Stimulated activated naive CD8-positive, alpha-beta T cell treated with anti-CD3 and anti-CD28 coated beads, Interleukin-15, amount 100 ng/mL, for 72 hours (primary cell): ENCODE data around the gene RAB21.
"Not testable (repeated sequence)": the region's sequence is repeated elsewhere in the genome, so short reads cannot be mapped to it uniquely, and the experiment has no call there.

Experiments used
- ATAC-seq: fragments of 150-1000 bp; cut with Tn5 transposase; 2 replicates; pipeline ENCODE4 v1.10.0; 2021; ENCODE audit warnings: mild to moderate bottlenecking, moderate library complexity
- DNase-seq, 2 donors: peaks; one replicate each; pipeline ENCODE4 v3.0.0; 2021 to 2022
- H3K27ac Mint-ChIP-seq, 2 donors: one replicate each; pipeline ENCODE4 v1.8.0; 2022; ENCODE audit warnings: mild to moderate bottlenecking in 2 of 2, mixed read lengths in 2 of 2, moderate library complexity in 2 of 2
- H3K27me3 Mint-ChIP-seq: one replicate; pipeline ENCODE4 v1.8.0; 2022; ENCODE audit warnings: mixed read lengths
- H3K4me1 Mint-ChIP-seq: one replicate; pipeline ENCODE4 v1.8.0; 2022; ENCODE audit warnings: mild to moderate bottlenecking, mixed read lengths
- H3K4me3 Mint-ChIP-seq, 2 donors: one replicate each; pipeline ENCODE4 v1.8.0; 2022; ENCODE audit warnings: mild to moderate bottlenecking in 2 of 2, mixed read lengths in 2 of 2, moderate library complexity in 1 of 2
- H3K9me3 Mint-ChIP-seq, 2 donors: one replicate each; pipeline ENCODE4 v1.8.0; 2022; ENCODE audit warnings: mixed read lengths in 2 of 2

The RAB21 gene

DNA sequence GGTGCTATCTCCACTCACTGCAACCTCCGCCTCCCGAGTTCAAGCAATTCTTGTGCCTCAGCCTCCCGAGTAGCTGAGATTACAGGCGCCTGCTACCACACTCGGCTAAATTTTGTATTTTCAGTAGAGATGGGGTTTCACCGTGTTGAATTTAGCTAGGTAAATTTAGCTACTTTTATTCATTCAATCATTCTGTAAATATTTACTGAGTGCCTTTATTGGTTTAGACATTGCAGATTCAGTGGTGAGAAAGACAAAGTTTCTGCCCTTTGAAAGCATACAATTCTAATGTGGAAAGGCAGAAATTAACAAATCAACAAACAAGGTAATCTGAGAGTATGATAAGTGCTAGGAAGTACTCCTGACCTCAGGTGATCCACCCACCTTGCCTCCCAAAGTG is 60.6 kb downstream of the RAB21 start:
- H3K4me3 Mint-ChIP-seq, H3K9me3 Mint-ChIP-seq, DNase-seq, ATAC-seq, H3K27ac Mint-ChIP-seq, H3K4me1 Mint-ChIP-seq: not testable (repeated sequence)
- peaks cover 16% of the 10 kb centered on the region for H3K27me3 Mint-ChIP-seq

DNA sequence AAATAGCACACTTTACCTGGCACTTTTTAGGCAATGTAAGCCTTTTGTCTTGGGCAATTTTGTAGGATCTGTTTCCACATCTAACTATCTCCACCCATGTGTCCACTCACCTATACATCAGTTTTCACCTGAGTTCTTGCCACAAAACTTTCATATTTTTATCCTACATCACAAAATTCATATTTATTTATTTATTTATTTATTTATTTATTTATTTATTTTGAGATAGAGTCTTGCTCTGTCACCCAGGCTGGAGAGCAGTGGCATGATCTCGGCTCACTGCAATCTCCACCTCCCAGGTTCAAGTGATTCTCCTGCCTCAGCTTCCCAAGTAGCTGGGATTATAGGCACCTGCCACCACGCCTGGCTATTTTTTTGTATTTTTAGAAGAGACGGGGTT is 67.4 kb downstream of the RAB21 start:
- DNase-seq, H3K4me3 Mint-ChIP-seq, H3K27ac Mint-ChIP-seq, H3K4me1 Mint-ChIP-seq, H3K9me3 Mint-ChIP-seq, H3K27me3 Mint-ChIP-seq, ATAC-seq: not testable (repeated sequence)

DNA sequence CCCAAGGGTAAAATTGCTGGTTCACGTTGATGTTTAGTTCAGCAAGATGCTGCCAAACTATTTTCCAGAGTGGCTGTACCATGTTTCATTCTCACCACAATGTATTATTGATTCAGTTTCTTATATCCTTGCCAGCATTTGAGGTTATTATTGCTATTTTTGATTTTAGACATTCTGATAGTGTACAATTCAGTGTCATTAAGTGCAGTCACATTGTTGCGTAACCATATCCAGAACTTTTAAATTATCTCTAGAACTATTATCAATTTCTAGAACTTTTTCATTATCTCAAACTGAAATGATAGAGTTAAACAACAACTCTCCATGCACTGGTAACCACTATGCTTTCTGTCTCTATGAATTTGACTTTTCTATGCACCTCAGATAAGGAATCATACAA is 74.2 kb downstream of the RAB21 start:
- no peaks in the 10 kb centered on the region for H3K4me1 Mint-ChIP-seq
- no peak overlapping the region for H3K4me3 Mint-ChIP-seq
- no peak for DNase-seq
- ATAC-seq, result no peak
- peaks cover 18% of the 10 kb centered on the region for H3K27me3 Mint-ChIP-seq
- no peaks in the 10 kb centered on the region for H3K9me3 Mint-ChIP-seq
- no peak overlapping the region for H3K27ac Mint-ChIP-seq

DNA sequence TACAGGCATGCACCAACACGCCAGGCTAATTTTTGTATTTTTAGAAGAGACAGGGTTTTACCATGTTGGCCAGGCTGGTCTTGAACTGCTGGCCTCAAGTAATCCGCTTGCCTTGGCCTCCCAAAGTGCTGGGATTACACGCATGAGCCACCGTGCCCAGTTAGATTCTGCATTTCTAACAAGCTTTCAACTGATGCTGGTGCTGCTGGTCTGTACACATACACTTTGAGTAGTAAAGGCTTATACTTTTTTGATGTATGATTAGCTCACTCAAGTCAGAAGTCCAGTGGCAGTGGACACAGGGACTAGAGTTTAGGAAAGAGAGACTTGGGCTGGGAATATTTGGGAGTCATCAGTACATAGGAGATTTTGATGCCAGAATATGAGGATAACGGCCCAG is 82.7 kb downstream of the RAB21 start:
- no peak overlapping the region for H3K4me3 Mint-ChIP-seq
- no peaks in the 10 kb centered on the region for H3K27me3 Mint-ChIP-seq
- DNase-seq (no peak), ATAC-seq (no peak)
- peaks cover 27% of the 10 kb centered on the region for H3K4me1 Mint-ChIP-seq
- peak overlapping the region in 1 of 2 donors; percentile 81 for H3K27ac Mint-ChIP-seq
- H3K9me3 Mint-ChIP-seq, result no peaks in the 10 kb centered on the region

DNA sequence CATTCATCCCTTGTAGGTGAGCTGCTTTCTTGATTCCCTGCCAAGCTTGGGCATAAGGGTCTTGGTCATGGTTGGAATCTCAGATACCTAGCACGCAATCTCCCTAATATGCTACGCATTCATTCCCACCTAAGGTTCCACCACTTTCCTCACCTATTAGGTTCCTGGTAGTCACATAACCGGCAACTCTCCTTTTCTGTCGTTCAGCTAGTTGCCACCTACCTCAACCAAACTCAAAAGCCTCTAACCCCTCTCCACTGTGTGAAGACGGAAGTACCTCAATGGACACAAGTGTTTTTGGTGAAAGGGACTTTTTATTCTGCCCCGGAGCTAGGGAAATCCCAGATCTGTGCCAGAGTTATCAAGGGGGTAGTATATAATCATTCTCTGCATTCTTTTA is 83.6 kb downstream of the RAB21 start:
- Mint-ChIP-seq H3K27me3 (no peaks in the 10 kb centered on the region), H3K4me1 (peaks cover 34% of the 10 kb centered on the region), H3K9me3 (no peaks in the 10 kb centered on the region), H3K27ac (no peak overlapping the region), H3K4me3 (peak overlapping the region; percentile 38)
- DNase-seq (no peak), ATAC-seq (no peak)

DNA sequence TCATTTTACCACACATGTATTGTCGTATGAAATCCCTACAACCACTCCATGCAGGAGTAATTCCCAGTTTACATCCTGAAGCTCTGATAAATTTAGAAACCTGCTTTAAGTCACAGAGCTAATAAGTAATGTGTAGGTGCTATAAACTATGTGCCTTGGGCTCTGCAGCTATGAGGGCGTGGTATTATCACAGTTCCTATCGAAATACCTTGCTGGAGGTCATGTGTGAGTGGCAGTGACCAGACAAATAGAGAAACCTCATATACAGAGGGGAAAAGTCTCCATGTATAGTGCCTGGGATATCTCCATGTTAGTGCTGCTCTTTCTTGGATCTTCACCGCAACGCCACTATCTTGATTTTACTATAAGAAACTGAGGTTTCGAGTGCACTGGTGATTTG is 84.0 kb downstream of the RAB21 start:
- peaks cover 34% of the 10 kb centered on the region for H3K4me1 Mint-ChIP-seq
- H3K27ac Mint-ChIP-seq, result peak overlapping the region; percentile 93 to 99
- H3K27me3 Mint-ChIP-seq, result no peaks in the 10 kb centered on the region
- H3K4me3 Mint-ChIP-seq, result peak overlapping the region; percentile 89 to 94
- H3K9me3 Mint-ChIP-seq, result no peaks in the 10 kb centered on the region
- DNase-seq, result no peak
- ATAC-seq, result no peak

DNA sequence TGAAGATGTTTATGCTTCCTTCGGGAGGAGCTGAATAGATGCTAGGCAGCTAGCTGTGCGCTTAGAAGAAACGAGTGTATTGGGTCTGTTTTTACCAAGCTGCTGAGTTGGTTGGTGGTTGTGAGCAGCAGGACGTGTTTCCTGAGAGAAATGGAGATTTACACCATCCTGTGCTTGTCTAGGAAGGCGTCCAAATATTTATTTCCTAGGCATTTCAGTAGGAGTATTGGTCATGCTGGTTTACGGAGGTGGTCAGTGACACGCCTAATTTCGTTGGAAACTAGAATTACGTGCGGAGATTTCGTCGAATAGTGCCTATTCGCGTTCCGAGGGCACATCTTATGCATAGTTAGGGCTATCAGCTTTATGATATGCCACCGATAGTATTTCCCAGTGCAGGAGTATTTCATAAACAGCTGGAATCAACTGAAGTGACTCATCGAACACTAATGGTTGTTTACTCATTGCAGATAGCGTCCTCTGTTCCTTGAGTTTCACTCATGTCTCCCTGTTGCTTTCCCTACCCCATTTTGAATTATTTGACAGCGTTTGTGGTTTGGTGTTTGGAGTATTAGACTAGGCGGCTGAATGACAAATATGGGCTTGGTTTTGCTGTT is 85.7 kb downstream of the RAB21 start:
- DNase-seq (peak; percentile 26 to 35), ATAC-seq (peak; percentile 50)
- peak overlapping the region; percentile 89 to 94 for H3K4me3 Mint-ChIP-seq
- no peaks in the 10 kb centered on the region for H3K9me3 Mint-ChIP-seq
- no peaks in the 10 kb centered on the region for H3K27me3 Mint-ChIP-seq
- peaks cover 34% of the 10 kb centered on the region for H3K4me1 Mint-ChIP-seq
- H3K27ac Mint-ChIP-seq, result peak overlapping the region; percentile 93 to 99

DNA sequence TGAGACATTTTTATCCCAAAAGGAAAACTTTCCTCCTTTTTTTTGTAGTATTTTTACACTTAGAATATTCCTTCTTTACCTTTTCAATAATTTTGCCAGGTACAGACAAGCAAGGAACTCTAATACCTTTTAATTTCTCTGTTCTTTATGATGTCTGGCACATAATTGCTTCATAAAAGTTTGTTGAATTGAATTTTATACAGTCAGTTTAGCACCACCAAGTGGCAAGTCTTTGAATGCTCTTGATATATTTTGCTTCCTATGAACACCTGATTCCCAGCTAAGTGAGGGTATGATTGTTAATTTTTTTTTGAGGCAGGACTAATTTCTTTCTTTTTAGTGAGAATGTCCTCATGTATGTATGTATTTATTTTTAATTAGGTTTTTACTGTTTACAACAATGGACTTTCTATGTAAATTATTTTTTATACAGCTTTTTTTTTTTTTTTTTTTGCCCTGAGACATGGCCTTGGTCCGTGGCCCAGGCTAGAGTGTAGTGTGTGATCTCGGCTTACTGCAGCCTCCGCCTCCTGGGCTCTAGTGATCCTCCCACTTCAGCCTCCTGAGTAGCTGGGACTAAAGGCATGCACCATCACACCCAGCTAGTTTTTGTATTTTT is 91.8 kb downstream of the RAB21 start:
- no peak overlapping the region for H3K4me3 Mint-ChIP-seq
- H3K27ac Mint-ChIP-seq, result no peak overlapping the region
- H3K9me3 Mint-ChIP-seq, result no peaks in the 10 kb centered on the region
- H3K27me3 Mint-ChIP-seq, result no peaks in the 10 kb centered on the region
- ATAC-seq (no peak), DNase-seq (no peak)
- peaks cover 22% of the 10 kb centered on the region for H3K4me1 Mint-ChIP-seq

DNA sequence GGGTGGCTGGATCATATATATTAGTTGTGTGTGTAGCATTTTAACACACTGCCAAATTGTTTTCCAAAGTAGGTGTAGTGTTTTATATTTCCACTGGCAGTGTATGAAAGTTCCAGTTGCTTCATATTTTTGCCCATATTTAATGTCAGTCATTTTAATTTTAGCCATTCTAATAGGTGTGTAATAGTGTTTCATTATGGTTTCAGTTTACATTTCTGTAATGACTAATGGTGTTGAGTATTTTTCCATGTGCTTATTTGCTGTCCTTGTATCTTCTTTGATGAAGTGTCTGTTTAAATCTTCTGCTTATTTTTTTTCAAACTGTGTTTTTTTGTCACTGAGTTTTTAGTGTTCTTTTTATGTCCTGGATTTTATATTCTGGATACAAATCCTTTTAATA is 93.5 kb downstream of the RAB21 start:
- Mint-ChIP-seq H3K4me3 (peak overlapping the region; percentile 38 to 61), H3K4me1 (peaks cover 15% of the 10 kb centered on the region), H3K27me3 (no peaks in the 10 kb centered on the region), H3K27ac (peak overlapping the region in 1 of 2 donors; percentile 70), H3K9me3 (peaks cover 6 to 10% of the 10 kb centered on the region in 2 donors)
- DNase-seq, result no peak
- peak; percentile 74 for ATAC-seq

DNA sequence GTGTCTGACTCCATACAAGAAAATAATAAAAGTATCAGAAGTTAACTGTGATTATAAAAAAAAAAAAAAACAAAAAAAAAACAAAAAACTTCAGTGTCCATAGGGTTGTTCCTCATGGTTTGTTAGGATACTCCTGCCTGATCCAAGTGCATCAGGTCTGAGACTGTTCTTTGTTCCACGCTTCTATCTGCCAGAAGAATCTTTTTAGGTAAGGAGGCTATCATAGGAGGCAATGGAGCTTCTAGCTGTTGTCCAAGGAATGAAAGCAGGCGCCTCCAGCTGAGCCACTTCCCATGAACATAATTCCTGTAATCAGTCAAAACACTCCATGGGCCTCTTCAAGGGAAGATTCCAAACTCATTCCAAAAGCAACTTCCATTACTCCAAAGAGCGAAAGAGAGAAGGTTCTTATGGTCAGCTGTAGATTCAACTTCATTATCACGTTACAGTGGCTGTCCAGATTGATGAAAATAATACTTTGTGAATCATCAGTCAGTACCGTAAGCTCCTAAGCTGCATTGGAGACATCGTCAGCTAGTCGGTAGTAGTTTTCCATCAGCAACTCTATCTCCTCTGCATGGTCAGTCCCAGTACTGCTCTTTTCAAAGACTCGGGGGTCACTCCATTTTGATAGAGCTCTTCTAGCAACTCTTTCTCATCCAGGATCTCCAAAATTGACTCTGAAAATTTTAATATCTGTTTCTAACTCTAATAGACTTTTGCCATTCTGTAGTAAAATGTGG is 94.6 kb downstream of the RAB21 start:
- Mint-ChIP-seq H3K4me1 (peaks cover 22% of the 10 kb centered on the region), H3K4me3 (no peak overlapping the region), H3K27ac (no peak overlapping the region)

More for the DNA sequence above, 94.6 kb downstream of the RAB21 start:
- Mint-ChIP-seq H3K27me3 (no peaks in the 10 kb centered on the region), H3K9me3 (peaks cover 6 to 20% of the 10 kb centered on the region in 2 donors)
- DNase-seq, result no peak
- ATAC-seq, result no peak
